ENCODE measurements around the gene FOXP1.
A peak's percentile ranks its signal among the peaks of the same experiment; 100 is the strongest.

FOXP1 gene

DNA sequence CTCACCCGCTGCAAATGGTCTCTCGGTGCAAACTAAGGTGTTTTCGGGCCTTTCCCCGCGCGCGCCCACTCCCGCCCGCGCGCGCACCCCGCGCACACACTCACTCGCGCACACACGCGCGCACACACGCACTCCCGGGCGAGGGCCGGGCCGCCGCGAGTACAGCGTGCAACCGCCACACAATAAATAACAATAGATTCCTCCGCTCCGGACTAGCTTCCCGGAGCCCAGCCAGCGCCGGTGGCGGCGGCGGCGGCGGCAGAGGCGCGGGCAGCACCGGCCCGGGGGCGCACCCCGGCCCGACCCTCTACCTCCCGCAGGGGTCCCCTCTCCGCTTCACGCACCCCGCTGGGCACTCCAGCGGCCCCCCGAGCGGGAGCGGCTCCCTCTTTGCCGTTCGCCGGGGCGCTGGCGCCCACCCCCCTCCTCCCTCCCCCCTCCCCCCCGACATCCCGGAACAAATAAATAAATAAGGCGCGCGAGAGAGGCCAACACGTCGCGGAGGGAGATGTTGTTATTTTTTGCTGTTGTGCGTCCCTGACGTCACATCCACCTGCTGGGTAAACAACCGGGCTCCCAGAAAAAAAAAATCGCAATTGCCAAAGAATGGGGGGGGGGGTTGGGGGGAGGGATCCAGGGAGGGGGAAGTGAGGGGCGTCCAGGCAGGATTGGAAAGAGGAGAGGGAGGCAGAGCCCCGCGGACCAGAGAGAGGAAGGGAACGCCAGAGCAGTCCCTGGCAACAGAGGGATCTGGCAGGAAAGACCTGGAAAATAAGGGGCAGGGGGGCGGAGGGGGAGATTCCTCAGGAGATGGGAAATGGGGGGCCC is at the start of gene FOXP1:
Gene FOXP1, minus strand, starts transcription at position 163 of the 828 bp plus-strand sequence. CDS start 385,347 bp downstream, outside the sequence.
- peak; percentile 80 for DNase-seq

DNA sequence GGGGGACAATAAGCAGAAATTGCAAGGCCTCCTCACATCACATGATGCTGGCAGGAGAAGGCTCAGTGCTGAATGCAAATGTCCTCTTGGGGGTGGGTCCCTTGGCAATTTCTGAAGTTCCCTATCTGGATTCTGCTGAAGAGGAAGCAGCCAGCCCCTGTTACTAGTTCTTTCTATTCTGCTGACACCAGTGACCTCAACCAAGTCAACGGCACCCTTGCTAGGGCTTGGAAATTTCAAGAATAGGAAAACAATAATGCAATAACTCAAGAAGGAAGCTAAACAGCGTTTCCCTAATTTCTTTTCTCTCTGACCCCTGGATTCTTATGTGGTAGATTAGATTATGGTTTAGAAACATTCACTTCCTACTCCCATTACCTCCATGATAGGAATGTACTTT is 46.2 kb upstream of the FOXP1 start:
- peak; percentile 23 for DNase-seq

DNA sequence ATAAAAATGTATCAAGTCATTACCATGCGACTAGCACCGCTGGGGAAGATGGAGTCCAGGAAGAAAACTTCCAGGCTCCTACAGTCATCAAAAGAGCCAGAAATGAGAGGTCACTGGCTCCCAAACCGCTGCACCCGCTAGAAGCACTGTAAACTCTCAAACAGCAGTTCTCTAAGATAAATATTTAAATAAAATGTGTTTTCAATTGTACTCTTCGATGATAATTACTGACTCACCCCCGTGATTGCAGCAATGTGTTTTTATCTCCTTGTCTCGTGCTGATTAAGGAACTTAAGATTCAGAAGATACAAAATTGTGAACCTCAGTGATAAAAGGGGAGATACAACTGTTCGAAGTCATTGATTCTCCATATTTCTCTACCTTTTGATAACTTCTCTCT is 45.8 kb upstream of the FOXP1 start:
- DNase-seq: no peak

DNA sequence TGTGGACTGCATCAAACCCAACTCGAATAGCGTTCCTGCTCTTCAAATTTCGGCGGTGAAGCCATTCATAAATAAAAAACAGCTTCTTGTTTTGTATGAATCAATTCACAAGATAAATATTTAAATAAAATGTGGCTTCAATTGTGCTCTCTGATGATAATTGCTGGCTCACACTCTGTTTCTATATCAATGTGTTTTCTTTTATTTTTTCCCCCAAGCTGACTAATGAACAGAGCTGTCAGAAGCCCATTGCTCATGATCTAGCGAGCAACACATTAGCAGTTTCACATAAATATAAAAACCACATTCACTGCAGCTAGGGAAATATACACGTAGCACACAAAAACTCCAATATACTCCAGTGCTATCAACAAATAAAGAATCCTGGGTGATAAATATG is 45.0 kb upstream of the FOXP1 start:
- DNase-seq: no peak

DNA sequence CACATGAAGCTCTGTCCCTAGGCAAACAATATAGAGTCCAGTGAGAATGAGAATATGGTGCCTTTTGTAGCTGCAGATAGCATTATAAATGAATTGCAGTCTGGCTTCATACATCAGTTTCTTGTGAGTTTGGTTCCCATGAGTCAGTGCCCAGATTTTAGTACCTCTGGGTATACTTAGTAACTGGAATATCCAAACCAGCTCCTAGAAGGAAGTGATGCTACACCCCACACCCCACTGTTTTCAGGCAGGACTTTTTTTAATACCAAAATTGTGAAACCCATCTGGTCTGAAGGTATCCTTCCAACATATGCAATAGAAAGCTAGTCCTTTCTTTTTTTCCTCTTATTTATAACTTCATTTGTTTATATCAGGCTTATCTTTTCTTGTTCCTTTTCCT is 42.1 kb upstream of the FOXP1 start:
- no peak for DNase-seq

DNA sequence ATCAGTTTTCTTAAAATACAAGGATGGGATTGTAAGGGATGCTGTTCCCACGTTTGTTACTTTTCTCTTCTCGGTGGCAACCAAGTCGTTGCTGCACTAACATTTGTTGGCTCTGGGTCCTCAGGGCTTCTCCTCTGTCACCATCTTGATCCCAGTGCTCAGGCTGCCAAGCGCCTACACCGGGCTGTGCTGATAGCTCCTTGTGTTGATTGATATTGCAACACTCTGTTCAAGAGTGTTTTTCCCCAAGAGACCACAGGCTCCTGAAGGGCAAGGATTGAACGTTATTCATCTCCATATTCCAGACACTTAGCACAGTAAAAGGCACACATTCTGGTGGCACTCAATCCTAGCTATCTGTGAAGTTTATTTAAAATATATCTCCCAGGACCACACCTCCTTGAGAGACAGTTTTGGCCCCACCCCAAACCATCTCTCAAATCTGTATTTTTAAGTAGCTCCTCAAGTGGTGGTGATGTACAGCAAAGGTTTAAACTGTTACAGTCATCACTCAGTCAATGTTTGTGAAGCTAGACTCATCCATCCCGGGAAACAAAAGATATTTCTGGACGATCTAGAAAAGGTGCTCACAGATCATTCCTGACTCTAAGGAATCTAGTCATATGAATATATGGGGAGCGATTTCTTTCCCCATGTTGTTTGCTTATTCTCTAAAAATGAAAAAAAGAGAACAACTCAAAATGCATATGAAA is 38.5 kb upstream of the FOXP1 start:
- DNase-seq: no peak

DNA sequence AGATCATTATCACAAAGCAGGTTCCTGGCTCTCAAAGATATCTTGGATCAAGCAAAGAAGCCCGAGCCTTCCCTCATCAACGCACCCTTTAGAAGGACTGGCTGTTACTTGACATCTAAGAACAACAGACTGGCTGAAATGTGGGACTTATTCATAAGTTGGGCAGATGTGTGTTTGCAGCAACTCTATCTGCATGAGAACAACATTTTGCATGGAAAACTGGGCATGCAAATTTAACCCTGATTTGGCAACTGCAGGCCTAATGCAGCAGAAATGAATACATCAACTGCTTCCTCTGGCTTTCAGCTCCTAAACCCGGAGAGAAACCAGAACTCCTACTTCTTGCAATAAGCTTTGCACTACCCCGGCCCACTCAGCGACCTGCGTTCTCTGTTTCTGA is 35.0 kb upstream of the FOXP1 start:
- DNase-seq: no peak

DNA sequence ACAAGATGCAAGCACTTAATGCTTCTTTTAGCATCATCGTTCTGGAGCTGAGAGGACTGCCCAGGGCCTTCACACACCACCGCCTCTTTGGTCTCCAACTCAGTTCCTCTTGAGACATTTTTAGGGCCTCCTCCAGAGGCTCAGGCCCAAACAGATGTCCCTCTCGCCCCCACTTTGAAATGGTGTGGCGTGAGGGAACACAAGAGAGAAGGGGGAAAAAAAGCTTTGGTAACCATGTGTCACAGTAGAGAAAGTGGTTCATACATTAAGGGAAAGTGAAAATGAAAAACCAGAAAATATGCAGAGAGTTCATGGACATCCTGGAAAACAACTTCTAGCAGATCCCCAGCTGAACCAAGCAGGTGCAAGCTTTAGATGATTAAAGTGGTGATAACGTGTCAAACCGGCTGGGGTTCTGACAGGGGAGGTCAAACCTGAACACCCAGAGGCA is 33.1 kb upstream of the FOXP1 start:
- no peak for DNase-seq

DNA sequence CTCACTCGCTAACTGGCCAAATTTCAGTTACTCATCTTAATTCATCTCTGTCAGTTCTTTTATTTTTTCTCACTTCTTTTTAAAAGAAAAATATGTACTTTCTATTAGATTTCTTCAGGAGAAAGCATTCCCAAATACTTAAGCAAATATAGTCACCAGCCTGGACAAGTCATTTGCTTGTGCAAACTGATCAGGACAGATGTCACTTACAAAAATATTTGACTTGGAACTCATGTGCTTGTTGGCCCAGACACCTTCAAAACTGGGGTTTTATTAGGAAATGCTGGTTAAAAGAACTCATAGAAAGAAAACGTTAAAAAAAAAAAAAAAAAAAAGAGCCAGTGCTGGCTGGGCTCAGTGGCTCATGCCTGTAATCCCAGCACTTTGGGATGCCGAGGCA is 31.3 kb upstream of the FOXP1 start:
- DNase-seq: no peak

DNA sequence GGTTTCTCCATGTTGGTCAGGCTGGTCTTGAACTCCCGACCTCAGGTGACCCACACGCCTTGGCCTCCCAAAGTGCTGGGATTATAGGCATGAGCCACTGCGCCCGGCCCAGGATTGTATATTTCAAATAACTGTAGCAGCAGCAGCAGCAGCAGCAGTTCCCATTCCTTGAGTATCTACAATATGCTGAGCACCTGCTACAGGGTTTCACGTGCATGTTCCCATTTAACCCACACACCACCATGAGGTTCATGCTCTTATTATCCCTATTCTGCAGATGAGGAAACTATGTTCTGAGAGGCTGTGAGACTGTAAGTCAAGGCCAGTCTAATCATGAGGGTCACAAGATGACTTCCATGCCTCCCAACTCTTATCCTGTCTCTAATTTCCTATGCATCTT is 30.9 kb upstream of the FOXP1 start:
- no peak for DNase-seq

DNA sequence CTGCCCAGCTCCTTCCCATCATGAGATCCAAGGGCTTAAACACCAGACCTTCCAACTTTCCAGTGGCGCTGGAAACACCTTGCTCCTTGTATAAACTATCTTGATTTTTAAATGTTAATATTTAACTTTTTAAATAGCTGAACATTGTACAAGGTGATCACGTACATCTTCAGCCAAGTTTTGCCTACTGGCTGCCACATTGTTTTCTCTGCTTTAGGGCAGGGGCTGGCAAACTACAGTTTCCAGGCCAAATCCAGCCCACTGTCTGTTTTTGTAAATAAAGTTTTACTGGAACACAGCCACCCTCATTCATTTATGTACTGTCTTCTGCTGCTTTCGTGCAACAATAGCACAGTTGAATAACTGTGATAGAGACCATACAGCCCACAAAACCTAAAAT is 27.6 kb upstream of the FOXP1 start:
- DNase-seq: no peak

DNA sequence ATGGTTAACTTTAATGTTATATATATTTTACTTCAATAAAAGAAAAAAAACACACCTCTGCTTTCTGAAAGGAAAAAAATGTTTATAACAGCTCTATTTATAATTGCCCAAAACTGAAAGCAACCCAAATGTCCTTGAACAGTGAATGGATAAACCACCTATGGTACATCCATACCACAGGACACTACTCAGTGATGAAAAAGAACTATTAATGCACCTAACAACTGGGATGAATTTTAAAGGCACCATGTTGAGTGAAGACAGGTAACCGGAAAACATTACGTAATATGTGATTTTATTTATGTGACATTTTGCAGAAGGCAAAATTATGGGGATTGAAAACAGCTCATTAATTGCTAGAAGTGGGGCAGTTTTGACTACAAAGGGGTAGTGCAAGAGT is 23.8 kb upstream of the FOXP1 start:
- DNase-seq: no peak

DNA sequence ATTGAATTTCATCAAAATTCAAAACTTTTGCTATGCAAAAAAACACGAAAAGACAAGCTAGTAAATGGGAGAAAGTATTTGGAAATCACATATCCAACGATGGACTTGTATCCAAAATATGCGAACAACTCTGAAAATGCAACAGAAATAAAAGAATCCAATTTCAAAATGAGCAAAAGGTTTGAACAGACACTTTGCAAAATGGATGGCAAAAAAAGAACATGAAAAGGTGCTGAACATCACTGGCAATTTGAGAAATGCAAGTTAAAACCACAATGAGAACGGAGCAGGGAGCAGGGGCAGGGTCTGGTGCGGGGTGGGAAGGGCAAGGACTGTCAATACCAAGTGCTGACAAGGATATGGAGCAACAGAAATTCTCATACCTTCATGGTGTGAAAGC is 23.1 kb upstream of the FOXP1 start:
- no peak for DNase-seq

DNA sequence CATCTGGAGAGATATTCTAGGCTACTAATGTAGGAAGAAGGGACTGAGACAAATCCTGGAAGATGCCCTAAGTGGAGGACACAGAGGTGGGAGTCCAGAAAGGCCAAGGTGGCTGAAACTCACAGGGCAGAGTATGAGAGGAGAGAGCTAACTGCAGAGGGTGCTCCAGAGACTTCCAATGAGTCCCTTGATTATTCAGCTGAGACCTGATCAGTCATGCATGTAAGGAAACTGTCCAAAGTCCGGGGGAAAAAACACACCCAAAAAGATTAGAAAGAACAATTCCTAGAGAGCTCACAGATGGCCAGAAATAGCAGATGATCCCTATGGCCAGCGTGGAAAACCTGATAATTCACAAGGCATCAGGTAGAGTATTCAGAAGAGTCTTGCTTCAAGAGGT is 18.7 kb upstream of the FOXP1 start:
- no peak for DNase-seq

DNA sequence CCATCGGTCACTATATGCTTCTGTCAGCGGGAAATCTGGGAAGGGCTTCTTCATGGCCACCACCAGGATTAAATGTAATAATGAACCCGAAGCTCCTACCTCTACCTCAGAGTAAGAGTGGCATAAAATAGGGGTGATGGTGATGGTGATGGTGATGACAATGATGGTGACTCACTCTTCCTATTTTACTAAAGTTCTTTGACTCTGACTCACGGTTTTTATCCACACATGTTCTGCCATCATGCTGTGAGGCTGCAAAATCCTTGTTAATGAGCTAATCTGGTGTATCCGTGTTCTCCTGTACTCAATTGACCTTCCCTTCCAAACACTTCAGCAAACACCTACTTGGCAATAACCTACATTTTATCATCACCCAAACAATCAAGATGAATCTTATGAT is 18.3 kb upstream of the FOXP1 start:
- DNase-seq: no peak

DNA sequence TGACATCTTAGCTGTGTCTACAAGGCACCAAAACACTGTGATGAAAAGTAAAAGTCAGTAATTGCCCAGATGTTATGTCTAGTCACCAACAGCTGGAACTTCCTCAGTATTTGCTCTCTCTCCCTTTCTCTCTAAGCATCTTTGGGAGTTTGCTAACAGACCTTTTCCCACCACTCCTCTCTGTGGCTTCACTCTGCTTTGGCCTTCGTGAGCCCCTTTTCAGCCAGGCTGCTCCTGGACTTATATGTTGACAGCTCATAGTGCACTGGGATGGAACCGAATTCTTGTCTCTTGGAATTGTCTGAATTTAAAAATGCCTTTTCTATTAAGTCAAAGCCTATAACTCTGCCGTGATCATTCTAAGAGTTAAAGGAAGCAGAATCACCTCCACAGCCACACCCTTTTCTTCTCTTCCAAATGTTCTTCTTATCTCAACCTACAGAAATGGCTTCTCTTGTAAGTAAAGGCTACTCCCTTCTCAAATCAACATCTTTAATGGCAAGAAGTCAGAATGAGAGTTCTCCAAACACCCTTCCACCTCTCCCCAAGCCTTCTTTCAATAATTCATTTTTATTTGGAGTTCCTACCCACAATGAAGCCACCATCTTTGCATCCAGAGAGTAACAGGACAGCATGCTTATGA is 17.2 kb upstream of the FOXP1 start:
- DNase-seq: no peak

DNA sequence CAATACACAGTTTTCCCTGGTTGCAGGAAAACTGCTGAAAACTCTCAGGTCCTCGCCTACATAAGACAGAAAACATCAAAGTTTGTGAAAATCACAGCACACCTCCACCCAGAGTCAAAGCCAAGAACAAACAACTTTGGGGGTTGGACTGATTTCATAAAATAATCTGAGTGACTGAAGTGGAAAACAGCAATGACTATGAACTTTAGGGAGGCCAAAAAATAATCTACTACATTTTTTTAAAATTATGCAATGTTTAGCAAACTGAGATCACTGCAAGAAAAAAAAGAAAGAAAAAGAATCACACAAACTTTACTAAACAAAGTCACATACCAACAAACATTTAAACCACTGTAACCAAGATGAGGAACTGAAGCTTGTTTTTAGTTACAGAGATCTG is 15.9 kb upstream of the FOXP1 start:
- no peak for DNase-seq

DNA sequence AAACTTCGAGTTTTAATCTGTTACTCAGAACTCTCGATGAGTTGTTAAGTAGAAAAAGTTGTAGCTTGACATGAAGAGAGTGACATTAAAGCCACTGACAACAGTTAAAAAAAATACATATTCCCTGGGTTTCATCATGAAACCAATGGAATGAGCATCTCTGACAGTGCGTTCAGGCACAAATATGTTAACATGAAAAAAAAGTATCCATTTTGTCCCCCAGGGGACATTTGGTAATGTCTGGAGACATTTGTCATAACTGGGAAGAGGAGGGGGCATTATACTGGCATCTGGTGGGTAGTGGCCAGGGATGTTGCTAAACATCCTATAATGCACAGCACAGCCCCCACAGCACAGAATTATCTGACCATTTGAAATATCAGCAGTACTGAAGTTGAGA is 14.8 kb upstream of the FOXP1 start:
- DNase-seq: no peak

DNA sequence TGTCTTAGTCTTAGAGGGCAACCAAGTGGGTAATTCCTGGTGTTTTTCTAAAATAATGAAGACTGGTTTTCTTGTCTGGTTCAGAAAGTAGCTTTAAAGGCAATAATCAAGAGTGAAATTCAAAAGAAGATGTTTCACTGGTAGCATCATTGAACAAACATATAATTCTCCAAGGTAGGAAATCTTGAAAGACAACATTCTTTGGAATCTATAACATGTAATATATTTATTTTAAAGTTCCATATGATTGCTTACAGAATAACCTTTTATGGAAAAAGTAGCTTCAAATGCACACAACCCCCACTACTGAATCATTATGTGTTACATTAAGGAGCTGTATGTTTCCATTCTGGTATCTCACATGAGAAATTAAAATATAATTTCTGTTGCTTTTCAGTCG is 13.8 kb upstream of the FOXP1 start:
- no peak for DNase-seq

DNA sequence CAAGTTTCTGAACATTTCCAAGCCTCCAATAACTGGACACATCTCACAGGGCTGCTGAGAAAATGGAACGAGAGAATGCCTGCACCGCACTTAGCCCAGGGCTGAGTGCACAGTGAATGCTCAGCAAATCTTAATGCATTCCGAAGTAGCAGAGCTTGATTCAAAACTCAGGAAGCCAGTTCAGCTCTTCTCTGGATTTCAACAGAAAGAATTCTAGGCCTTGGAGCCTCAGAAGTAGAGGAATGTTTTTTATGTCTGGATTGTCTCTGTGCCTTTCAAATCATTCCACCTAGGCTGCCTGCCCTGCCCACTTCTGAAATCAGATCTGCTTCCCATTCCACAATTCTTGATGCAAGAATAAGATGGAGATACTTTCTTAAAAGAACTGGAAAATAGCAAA is 9.6 kb upstream of the FOXP1 start:
- DNase-seq: no peak

DNA sequence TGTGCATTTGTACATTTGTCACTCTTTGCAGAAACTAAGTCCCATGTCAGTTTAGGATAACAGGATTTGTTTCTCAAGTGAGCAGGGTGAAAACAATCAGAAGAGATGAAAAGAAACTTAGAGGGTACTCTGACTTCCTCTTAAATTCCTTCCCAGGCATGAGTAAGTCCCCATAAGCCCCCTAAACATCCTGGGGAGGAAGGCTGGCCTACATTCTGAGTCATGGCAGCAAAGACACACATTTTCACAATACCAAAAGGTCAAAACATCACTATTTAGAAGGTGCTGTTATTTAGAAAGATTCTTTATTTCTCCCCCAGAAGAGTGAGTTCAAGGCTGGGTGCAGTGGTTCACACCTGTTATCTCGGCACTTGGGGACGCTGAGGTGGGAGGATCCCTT is 7.6 kb upstream of the FOXP1 start:
- no peak for DNase-seq

DNA sequence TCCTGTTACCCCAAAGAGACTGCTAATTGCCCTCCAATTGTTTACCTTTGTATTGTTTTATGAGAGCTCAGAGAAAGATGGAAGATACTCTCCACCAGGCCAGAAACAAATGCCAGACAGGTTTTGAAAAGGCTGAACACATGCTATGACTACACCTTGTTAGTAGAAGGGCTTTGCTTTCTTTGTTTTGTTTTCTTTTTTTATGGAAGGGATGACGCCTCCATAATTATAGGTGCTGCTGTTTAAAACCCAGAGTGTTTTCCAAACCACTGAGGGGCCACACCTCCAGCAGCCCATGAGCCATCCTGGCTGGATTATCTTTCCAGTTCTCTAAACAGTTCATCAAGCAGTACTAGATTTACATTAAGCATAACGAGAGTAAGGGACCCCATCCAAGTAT is 5.6 kb upstream of the FOXP1 start:
- no peak for DNase-seq

DNA sequence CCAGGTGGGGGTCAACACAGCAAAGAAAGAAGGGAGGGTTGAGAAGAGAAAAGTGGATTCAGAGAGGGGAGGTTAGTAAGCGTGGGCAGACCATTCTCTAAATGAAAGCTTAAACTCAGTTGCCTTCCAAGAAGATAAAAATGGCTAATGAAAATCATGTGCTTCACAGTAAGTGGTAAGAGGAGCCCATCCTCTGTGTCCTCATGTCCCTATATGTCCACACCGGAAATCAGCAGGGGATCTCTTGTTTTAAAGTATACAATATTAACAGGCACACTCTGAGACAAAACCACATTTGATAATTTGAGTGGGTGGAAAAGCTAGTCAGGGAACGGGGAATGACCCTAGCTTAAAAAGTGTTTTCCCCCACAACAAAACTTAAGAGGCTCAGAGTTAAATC is 4.4 kb upstream of the FOXP1 start:
- no peak for DNase-seq

DNA sequence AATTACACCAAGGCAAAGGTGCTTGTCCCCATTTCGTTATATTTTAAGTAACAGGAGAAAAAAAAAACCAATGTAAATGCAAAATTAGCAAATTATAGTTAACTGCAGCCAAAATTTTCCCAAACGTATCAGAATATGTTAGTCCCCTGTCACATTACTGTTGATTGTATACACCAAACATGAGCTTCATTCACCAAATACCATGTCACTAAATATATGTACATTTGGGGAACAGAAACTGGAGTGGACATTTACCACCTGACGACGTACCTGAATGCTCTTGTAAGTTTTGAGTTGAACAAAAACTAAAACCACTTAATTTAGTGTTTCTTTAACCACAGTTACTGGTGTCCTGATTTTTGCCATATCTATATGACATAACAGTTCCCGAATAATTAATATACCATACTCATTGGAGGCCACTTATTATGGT is 3.3 kb upstream of the FOXP1 start:
- DNase-seq: no peak
